ENCODE data around the gene SLX4IP. TPM values are rescaled to one million over a fixed set of nuclear protein-coding genes. Genes with fewer than 3 reads are reported as not detected.

Gene SLX4IP
- total and polyA plus RNA-seq, 2 of the 13 experiments (the other 11 are each of a cell fraction or from before 2014, with no cell fraction given) = 3.6 to 7.3 TPM

- TF ChIP-seq ZNF691 (CRISPR knock-in tag; IDR thresholded peaks at IDR 0.05; ENCODE audit: borderline replicate concordance, low read depth) = peak; percentile 83; the same call in 1 of the 2 replicates
- TF ChIP-seq MNT (IDR thresholded peaks at IDR 0.05) = peak; percentile 75
- TF ChIP-seq THAP7 (CRISPR knock-in tag; IDR thresholded peaks at IDR 0.05) = peak; percentile 72; the same call in 1 of the 2 replicates
- no peak for TF ChIP-seq GMEB2 (CRISPR knock-in tag; IDR thresholded peaks at IDR 0.05; ENCODE audit: low read depth)
- TF ChIP-seq EED (CRISPR knock-in tag; IDR thresholded peaks at IDR 0.05) = no peak
- peak; percentile 70; the same call in 1 of the 2 replicates for TF ChIP-seq ZMYM2 (CRISPR knock-in tag; IDR thresholded peaks at IDR 0.05)
- TF ChIP-seq IRF9 (CRISPR knock-in tag; IDR thresholded peaks at IDR 0.05; ENCODE audit: borderline replicate concordance) = peak; percentile 51; the same call in 1 of the 2 replicates
Measured at GRCh38 chr20:10565922-10566897, 131.1 kb downstream of the SLX4IP start (continued).
